Esophagus muscularis mucosa (tissue), 3 donors: ENCODE data around the gene CCIN.

ENCODE experiments used
- POLR2AphosphoS5 ChIP-seq, 2 donors: sonication (generic); formaldehyde crosslinking; IDR thresholded peaks; one replicate each; pipeline ENCODE4 v1.6.1; 2017; ENCODE audit warnings: antibody characterized with exemption in 2 of 2
- TF ChIP-seq, protein P1 (sequence below), 3 experiments: fragments of 200-600 bp in 2 of 3; fragments of 450-650 bp in 1 of 3; sonication (generic) in 2 of 3; IDR thresholded peaks; one replicate each; pipeline ENCODE4 v1.5.1; 2017 to 2019; ENCODE audit warnings: antibody characterized with exemption in 3 of 3, mild to moderate bottlenecking in 2 of 3, moderate library complexity in 1 of 3

GRCh38 chr9:36136894-36137391 is 32.2 kb upstream of the CCIN start:
- TF ChIP-seq POLR2AphosphoS5 (IDR thresholded peaks at IDR 0.05), result no peak
- TF ChIP-seq, protein P1, sequence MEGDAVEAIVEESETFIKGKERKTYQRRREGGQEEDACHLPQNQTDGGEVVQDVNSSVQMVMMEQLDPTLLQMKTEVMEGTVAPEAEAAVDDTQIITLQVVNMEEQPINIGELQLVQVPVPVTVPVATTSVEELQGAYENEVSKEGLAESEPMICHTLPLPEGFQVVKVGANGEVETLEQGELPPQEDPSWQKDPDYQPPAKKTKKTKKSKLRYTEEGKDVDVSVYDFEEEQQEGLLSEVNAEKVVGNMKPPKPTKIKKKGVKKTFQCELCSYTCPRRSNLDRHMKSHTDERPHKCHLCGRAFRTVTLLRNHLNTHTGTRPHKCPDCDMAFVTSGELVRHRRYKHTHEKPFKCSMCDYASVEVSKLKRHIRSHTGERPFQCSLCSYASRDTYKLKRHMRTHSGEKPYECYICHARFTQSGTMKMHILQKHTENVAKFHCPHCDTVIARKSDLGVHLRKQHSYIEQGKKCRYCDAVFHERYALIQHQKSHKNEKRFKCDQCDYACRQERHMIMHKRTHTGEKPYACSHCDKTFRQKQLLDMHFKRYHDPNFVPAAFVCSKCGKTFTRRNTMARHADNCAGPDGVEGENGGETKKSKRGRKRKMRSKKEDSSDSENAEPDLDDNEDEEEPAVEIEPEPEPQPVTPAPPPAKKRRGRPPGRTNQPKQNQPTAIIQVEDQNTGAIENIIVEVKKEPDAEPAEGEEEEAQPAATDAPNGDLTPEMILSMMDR (IDR thresholded peaks at IDR 0.05), result no peak
